Lower lobe of right lung (tissue), 2 donors: ENCODE results near the gene DLX5. TPM values are rescaled to one million over a fixed set of nuclear protein-coding genes. Genes with fewer than 3 reads are reported as not detected.
"Not testable (repeated sequence)": the region's sequence is repeated elsewhere in the genome, so short reads cannot be mapped to it uniquely, and the experiment has no call there.

Source experiments
- ATAC-seq, 2 donors: fragments of 200-7000 bp; cut with Tn5 transposase; one replicate each; pipeline ENCODE4 v1.9.1; 2020 to 2022; ENCODE audit warnings: mild to moderate bottlenecking in 2 of 2, moderate library complexity in 2 of 2
- DNase-seq: peaks from one replicate; pipeline ENCODE4 v3.0.0-alpha.2; 2020
- H3K27ac ChIP-seq: fragments of 200-600 bp; one replicate; pipeline ENCODE4 v1.8.0; 2022
- H3K27me3 ChIP-seq: fragments of 200-600 bp; one replicate; pipeline ENCODE4 v1.8.0; 2022; ENCODE audit warnings: low read depth
- H3K36me3 ChIP-seq: fragments of 200-600 bp; one replicate; pipeline ENCODE4 v1.8.0; 2022; ENCODE audit warnings: mild to moderate bottlenecking
- H3K4me1 ChIP-seq: fragments of 200-600 bp; one replicate; pipeline ENCODE4 v1.8.0; 2022
- H3K4me3 ChIP-seq: fragments of 200-600 bp; one replicate; pipeline ENCODE4 v1.8.0; 2022; ENCODE audit warnings: mild to moderate bottlenecking
- H3K9me3 ChIP-seq: fragments of 200-600 bp; one replicate; pipeline ENCODE4 v1.8.0; 2022
- intact Hi-C: fragments of 100-400 bp; cut with DNase I; formaldehyde crosslinking; loops from one replicate; pipeline ENCODE4 v1.11.0; 2022
- long read RNA-seq: library from polyadenylated mRNA; unstranded; transcript quantifications from one replicate; pipeline ENCODE4 v2.0.0, GENCODE V29; 2021
- total RNA-seq: library from RNA; stranded (reverse); fragmentation: NEBNext Ultra II Directional; extraction: Animal tissue kit (Norgen Biotek cat#: 25700); gene quantifications from one replicate; pipeline ENCODE4 v1.2.1, GENCODE V29; 2021
- TF ChIP-seq, protein P1 (sequence below): fragments of 200-600 bp; IDR thresholded peaks from one replicate; pipeline ENCODE4 v1.8.0; 2022; ENCODE audit warnings: antibody characterized with exemption, mild to moderate bottlenecking
- donor health status: DM: no; HTN: yes; CAD: no; lungs with severe emphysema.

Gene DLX5
- not detected for total RNA-seq
- long read RNA-seq, result 0 reads

DNA sequence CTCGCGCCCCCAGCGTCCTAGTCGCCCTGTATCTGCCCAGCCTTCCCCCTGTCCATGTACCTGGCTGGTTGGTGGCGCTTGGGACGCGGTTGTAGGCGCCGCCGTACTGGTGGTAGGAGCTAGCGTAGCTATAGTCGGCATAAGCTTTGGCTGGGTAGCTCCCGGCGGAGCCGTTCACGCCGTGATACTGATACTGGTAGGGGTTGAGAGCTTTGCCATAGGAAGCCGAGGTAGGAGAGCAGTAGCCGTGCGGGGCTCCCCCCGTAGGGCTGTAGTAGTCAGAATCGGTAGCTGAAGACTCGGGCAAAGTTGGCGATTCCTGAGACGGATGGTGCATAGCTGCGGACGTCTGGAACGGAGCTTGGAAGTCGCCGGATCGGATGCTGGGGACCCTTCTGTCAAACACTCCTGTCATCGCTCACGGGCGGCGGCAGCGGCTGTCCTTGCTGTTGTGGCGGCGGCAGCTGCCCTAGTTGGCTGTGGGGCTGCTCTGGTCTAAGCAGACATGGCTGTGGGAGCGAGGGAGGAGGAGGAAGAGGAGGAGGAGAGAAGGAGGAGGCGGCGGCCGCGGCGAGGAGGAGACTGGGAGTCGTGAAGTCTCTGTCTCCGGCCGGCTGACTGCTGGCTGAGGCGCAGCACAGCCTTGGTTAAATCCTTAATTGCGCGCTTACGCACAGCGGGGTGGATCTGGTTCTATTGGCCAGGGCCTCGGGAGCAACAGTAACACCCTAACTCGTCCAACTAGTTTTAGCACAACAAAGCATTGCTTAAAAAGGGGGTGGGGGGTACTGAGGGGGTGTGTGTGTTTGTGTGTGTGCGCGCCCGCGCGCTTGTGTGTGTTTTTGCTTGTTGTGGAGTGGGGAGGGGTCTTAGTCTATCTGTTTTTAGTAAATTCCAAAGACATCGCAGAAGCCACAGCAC, at the start of gene DLX5:
TSS of gene DLX5 (minus strand) at position 623 of the 921 bp plus-strand sequence. CDS start at position 415, 208 bp downstream.
- H3K4me1 ChIP-seq, result peaks cover 27% of the 10 kb centered on the region
- H3K4me3 ChIP-seq, result peak within 1 kb of the TSS; percentile 38
- H3K9me3 ChIP-seq, result no peaks in the 10 kb centered on the region
- peaks cover 86% of the 10 kb centered on the region for H3K27me3 ChIP-seq
- TF ChIP-seq, protein P1, sequence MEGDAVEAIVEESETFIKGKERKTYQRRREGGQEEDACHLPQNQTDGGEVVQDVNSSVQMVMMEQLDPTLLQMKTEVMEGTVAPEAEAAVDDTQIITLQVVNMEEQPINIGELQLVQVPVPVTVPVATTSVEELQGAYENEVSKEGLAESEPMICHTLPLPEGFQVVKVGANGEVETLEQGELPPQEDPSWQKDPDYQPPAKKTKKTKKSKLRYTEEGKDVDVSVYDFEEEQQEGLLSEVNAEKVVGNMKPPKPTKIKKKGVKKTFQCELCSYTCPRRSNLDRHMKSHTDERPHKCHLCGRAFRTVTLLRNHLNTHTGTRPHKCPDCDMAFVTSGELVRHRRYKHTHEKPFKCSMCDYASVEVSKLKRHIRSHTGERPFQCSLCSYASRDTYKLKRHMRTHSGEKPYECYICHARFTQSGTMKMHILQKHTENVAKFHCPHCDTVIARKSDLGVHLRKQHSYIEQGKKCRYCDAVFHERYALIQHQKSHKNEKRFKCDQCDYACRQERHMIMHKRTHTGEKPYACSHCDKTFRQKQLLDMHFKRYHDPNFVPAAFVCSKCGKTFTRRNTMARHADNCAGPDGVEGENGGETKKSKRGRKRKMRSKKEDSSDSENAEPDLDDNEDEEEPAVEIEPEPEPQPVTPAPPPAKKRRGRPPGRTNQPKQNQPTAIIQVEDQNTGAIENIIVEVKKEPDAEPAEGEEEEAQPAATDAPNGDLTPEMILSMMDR, result no peak
- intact Hi-C loops, result no loop called here
- ATAC-seq (peak; percentile 16), DNase-seq (no peak)
- H3K36me3 ChIP-seq, result no peaks in the 10 kb centered on the region
- no peak within 1 kb of the TSS for H3K27ac ChIP-seq

DNA sequence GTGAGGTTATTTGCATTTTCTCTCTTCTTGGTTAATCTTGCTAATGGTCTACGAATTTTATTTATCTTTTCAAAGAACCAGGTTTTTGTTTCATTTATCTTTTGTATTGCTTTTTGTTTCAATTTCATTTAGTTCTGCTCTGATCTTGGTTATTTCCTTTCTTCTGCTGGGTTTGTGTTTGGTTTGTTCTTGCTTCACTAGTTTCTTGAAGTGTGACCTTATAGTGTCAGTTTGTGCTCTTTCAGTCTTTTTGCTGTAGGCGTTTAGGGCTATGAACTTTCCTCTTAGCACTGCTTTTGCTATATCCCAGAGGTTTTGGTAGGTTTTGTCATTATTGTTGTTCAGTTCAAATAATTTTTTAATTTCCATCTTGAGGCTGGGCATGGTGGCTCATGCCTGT, 47.4 kb upstream of the DLX5 start:
- H3K9me3 ChIP-seq, intact Hi-C loops, H3K27ac ChIP-seq, DNase-seq, H3K4me3 ChIP-seq, H3K27me3 ChIP-seq, H3K4me1 ChIP-seq, ATAC-seq, H3K36me3 ChIP-seq: not testable (repeated sequence)

GRCh38 chr7:97064972-97065587, 40.4 kb upstream of the DLX5 start:
- Histone ChIP-seq H3K4me3 (no peak overlapping the region), H3K4me1 (no peaks in the 10 kb centered on the region), H3K9me3 (no peaks in the 10 kb centered on the region), H3K36me3 (no peaks in the 10 kb centered on the region), H3K27me3 (no peaks in the 10 kb centered on the region), H3K27ac (no peak overlapping the region)
- intact Hi-C loops, result no loop called here
- DNase-seq (no peak), ATAC-seq (peak; percentile 62 to 76)
- TF ChIP-seq, protein P1, result peak; percentile 76

- intact Hi-C loops, result no loop called here
- no peak for ATAC-seq
- Histone ChIP-seq H3K4me1 (no peaks in the 10 kb centered on the region), H3K27ac (no peak overlapping the region), H3K9me3 (peaks cover 2% of the 10 kb centered on the region), H3K4me3 (no peak overlapping the region), H3K27me3 (no peaks in the 10 kb centered on the region), H3K36me3 (no peaks in the 10 kb centered on the region)
- TF ChIP-seq, protein P1, result no peak
- DNase-seq, result no peak
Observed at GRCh38 chr7:97064020-97064419, 39.4 kb upstream of the DLX5 start.

GRCh38 chr7:97043281-97043680, 18.6 kb upstream of the DLX5 start:
- no peaks in the 10 kb centered on the region for H3K36me3 ChIP-seq
- H3K27me3 ChIP-seq, result peaks cover 18% of the 10 kb centered on the region
- no peak overlapping the region for H3K27ac ChIP-seq
- H3K4me3 ChIP-seq, result no peak overlapping the region
- DNase-seq (no peak), ATAC-seq (no peak)
- intact Hi-C loops, result no loop called here
- no peaks in the 10 kb centered on the region for H3K4me1 ChIP-seq
- H3K9me3 ChIP-seq, result no peaks in the 10 kb centered on the region
- TF ChIP-seq, protein P1, result no peak
